K562 (cell line): Measurements from ENCODE around the gene KCNH2. TPM values are rescaled to one million over a fixed set of nuclear protein-coding genes. Genes with fewer than 3 reads are reported as not detected.
A peak's percentile ranks its signal among the peaks of the same experiment; 100 is the strongest.

Experiments used
- ARID1B ChIP-seq: fragments of 450-650 bp; IDR thresholded peaks from 2 replicates; pipeline ENCODE4 v1.6.1; 2016; ENCODE audit warnings: antibody characterized with exemption, mild to moderate bottlenecking, inconsistent platforms
- BDP1 ChIP-seq: IDR thresholded peaks from 3 replicates; pipeline ENCODE4 v1.6.1; 2011; ENCODE audit not compliant: insufficient read length, insufficient read depth
- CCNT2 ChIP-seq: IDR thresholded peaks from 2 replicates; pipeline ENCODE4 v1.6.1; 2011; ENCODE audit warnings: borderline replicate concordance, low read depth, mild to moderate bottlenecking, moderate library complexity, mixed read lengths, low read length; ENCODE audit not compliant: insufficient read length; ENCODE audit errors: extremely low read depth
- HCFC1 ChIP-seq: IDR thresholded peaks from 2 replicates; pipeline ENCODE4 v1.6.1; 2012; ENCODE audit warnings: low read depth, low read length, improper control_type of control experiment
- HDAC1 ChIP-seq, 2 experiments: fragments of 450-650 bp; IDR thresholded peaks; 2 replicates each; pipeline ENCODE4 v1.6.1; 2016 to 2017; ENCODE audit warnings: inconsistent platforms in 1 of 2, mild to moderate bottlenecking in 1 of 2, moderate library complexity in 1 of 2
- HNRNPLL ChIP-seq: fragments of 200-400 bp; formaldehyde crosslinking; IDR thresholded peaks from 2 replicates; pipeline ENCODE4 v1.6.1; 2017; ENCODE audit warnings: low read length, low read depth, mild to moderate bottlenecking; ENCODE audit not compliant: poor library complexity, severe bottlenecking
- HNRNPUL1 ChIP-seq: fragments of 200-400 bp; formaldehyde crosslinking; IDR thresholded peaks from 2 replicates; pipeline ENCODE4 v1.6.1; 2017; ENCODE audit warnings: low read length
- ILF3 ChIP-seq: fragments of 450-650 bp; IDR thresholded peaks from 2 replicates; pipeline ENCODE4 v1.6.1; 2018; ENCODE audit warnings: antibody characterized with exemption, mild to moderate bottlenecking, moderate library complexity, borderline replicate concordance
- ILK ChIP-seq: fragments of 450-650 bp; IDR thresholded peaks from 2 replicates; pipeline ENCODE4 v1.6.1; 2016; ENCODE audit warnings: missing genetic modification characterization, low read depth, mild to moderate bottlenecking, missing compliant biosample characterization, moderate library complexity, borderline replicate concordance
- JUND ChIP-seq, 2 experiments: IDR thresholded peaks; 2 replicates in 1 of 2; 3 replicates in 1 of 2; pipeline ENCODE4 v1.6.1; 2011; ENCODE audit warnings: borderline replicate concordance in 2 of 2, low read depth in 2 of 2, low read length in 2 of 2, improper control_type of control experiment in 1 of 2, missing biosample characterization in 1 of 2, missing genetic modification characterization in 1 of 2, missing genetic modification reagents in 1 of 2
- KHSRP ChIP-seq: fragments of 450-650 bp; IDR thresholded peaks from 2 replicates; pipeline ENCODE4 v1.6.1; 2017
- MAFF ChIP-seq: IDR thresholded peaks from 2 replicates; pipeline ENCODE4 v1.6.1; 2012; ENCODE audit warnings: low read length, improper control_type of control experiment
- NFIC ChIP-seq: fragments of 450-650 bp; IDR thresholded peaks from 2 replicates; pipeline ENCODE4 v1.6.1; 2017; ENCODE audit warnings: mild to moderate bottlenecking, inconsistent platforms
- NRF1 ChIP-seq, 2 experiments: fragments of 450-650 bp; IDR thresholded peaks in 1 of 2; conservative IDR thresholded peaks in 1 of 2; 2 replicates each; pipeline ENCODE4 v1.6.1; 2014; ENCODE audit warnings: mild to moderate bottlenecking in 2 of 2
- SMAD1 ChIP-seq: fragments of 150-350 bp; IDR thresholded peaks from 2 replicates; pipeline ENCODE4 v1.6.1; 2014; ENCODE audit warnings: low read length, low read depth; ENCODE audit not compliant: partially characterized antibody
- SMARCE1 ChIP-seq: fragments of 450-650 bp; IDR thresholded peaks from 2 replicates; pipeline ENCODE4 v1.7.1; 2016; ENCODE audit warnings: mild to moderate bottlenecking
- SPI1 ChIP-seq: IDR thresholded peaks from 2 replicates; pipeline ENCODE4 v1.6.1; 2011; ENCODE audit warnings: low read depth, low read length, control low read depth, borderline replicate concordance
- TAL1 ChIP-seq: fragments of 450-650 bp; IDR thresholded peaks from 2 replicates; pipeline ENCODE4 v1.6.1; 2016; ENCODE audit warnings: mild to moderate bottlenecking
- ZNF212 ChIP-seq: fragments of 450-650 bp; formaldehyde crosslinking; IDR thresholded peaks from 2 replicates; pipeline ENCODE4 v1.4.0; 2020; ENCODE audit warnings: mild to moderate bottlenecking
- ZNF316 ChIP-seq: fragments of 450-650 bp; IDR thresholded peaks from 2 replicates; pipeline ENCODE4 v1.6.1; 2016
- ZNF408 ChIP-seq: fragments of 250-450 bp; sonication (Bioruptor Pico); IDR thresholded peaks from 2 replicates; pipeline ENCODE4 v1.4.0; 2020; ENCODE audit warnings: low read depth, mild to moderate bottlenecking, moderate library complexity
- ZNF583 ChIP-seq: fragments of 250-450 bp; sonication (Bioruptor Pico); IDR thresholded peaks from 2 replicates; pipeline ENCODE4 v1.4.0; 2020
- polyA plus RNA-seq, 8 experiments: library from polyadenylated mRNA; depleted of rRNA in 4 of 8; stranded (reverse) in 5 of 8; unstranded in 3 of 8; fragments of >200 nt; fragmentation: Nextera tagmentation in 2 of 8; fragmentation: Illumina TruSeq in 1 of 8; extraction: Ambion mirVana in 2 of 8; extraction: Trizol in 1 of 8; gene quantifications; 2 replicates each; pipeline versions ENCODE4 v1.2.1 to v1.2.3, GENCODE V29; 2011 to 2014; ENCODE audit warnings: inconsistent platforms in 1 of 8, missing spikeins in 1 of 8
- total RNA-seq, 7 experiments: library from RNA; depleted of rRNA in 6 of 7; stranded (reverse); fragments of >200 nt in 6 of 7; fragmentation: Illumina TruSeq in 2 of 7; extraction: Trizol in 2 of 7; gene quantifications; 2 replicates each; pipeline versions ENCODE4 v1.2.1 to v1.2.3, GENCODE V29; 2011 to 2021; ENCODE audit warnings: low replicate concordance in 1 of 7
- TF ChIP-seq, protein P1 (sequence below): fragments of 450-650 bp; IDR thresholded peaks from 2 replicates; pipeline ENCODE4 v1.6.1; 2016
- TF ChIP-seq, protein P2 (sequence below): sonication (generic); formaldehyde crosslinking; IDR thresholded peaks from 2 replicates; pipeline ENCODE4 v1.8.0; 2023; ENCODE audit warnings: missing genetic modification reagents, mild to moderate bottlenecking, borderline replicate concordance

KCNH2 gene
- total and polyA plus RNA-seq, 9 of the 15 experiments (the other 6 are each of a cell fraction or from before 2014, with no cell fraction given) = 18.1 to 368 (median 218) TPM

DNA sequence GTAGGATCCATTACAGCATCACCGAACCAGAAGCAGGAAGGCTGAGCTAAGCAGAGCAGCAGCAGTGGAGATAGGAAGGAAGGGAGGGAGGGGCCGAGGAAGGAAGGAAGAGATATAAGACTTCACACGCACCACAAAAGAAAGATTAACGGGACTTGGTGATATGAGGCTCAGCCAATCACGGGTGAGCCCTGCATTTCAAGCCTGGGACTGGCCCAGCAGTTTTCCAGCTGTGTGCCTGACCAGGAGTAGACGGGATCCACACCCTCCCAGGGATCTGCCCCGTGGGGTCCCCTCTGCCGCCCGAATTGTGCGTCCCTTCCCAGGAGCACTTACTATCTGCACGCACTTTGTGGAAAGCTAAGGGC, 30.0 kb upstream of the KCNH2 start (continued):
- TF ChIP-seq HNRNPLL (peak; percentile 53), ARID1B (peak; percentile 92), HDAC1 (IDR thresholded peaks at IDR 0.05) (peak in 1 of 2 experiments; percentile 52; a peak in 2 of 4 replicates), HNRNPUL1 (no peak), ZNF316 (peak; percentile 24; the same call in 1 of the 2 replicates), HCFC1 (no peak), ILK (no peak), SMAD1 (peak; percentile 69), CCNT2 (peak; percentile 47), JUND (IDR thresholded peaks at IDR 0.05; ENCODE audit: borderline replicate concordance, low read depth, low read length) (0 out of 2 replicates have a peak, but pooled peaks have one; percentile 46), JUND (tag; IDR thresholded peaks at IDR 0.05; ENCODE audit: borderline replicate concordance, low read depth, low read length) (peak; percentile 41; the same call in 2 of the 3 replicates), SPI1 (peak; percentile 81; the same call in 1 of the 2 replicates), NRF1 (conservative IDR thresholded peaks at IDR 0.05 in 1 of 2, IDR thresholded peaks at IDR 0.05 in 1 of 2) (peak; percentile 52 to 64), NFIC (peak; percentile 64), SMARCE1 (peak; percentile 79; the same call in 1 of the 2 replicates), BDP1 (no peak), MAFF (peak; percentile 54; the same call in 1 of the 2 replicates), ZNF583 (no peak; the same call in 1 of the 2 replicates), ZNF408 (CRISPR knock-in tag) (0 out of 2 replicates have a peak, but pooled peaks have one; percentile 44), KHSRP (no peak), ILF3 (no peak), ZNF212 (CRISPR knock-in tag) (0 out of 2 replicates have a peak, but pooled peaks have one; percentile 61), TAL1 (peak; percentile 85)
- TF ChIP-seq, protein P1, sequence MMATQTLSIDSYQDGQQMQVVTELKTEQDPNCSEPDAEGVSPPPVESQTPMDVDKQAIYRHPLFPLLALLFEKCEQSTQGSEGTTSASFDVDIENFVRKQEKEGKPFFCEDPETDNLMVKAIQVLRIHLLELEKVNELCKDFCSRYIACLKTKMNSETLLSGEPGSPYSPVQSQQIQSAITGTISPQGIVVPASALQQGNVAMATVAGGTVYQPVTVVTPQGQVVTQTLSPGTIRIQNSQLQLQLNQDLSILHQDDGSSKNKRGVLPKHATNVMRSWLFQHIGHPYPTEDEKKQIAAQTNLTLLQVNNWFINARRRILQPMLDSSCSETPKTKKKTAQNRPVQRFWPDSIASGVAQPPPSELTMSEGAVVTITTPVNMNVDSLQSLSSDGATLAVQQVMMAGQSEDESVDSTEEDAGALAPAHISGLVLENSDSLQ = peak; percentile 85
- TF ChIP-seq, protein P2, sequence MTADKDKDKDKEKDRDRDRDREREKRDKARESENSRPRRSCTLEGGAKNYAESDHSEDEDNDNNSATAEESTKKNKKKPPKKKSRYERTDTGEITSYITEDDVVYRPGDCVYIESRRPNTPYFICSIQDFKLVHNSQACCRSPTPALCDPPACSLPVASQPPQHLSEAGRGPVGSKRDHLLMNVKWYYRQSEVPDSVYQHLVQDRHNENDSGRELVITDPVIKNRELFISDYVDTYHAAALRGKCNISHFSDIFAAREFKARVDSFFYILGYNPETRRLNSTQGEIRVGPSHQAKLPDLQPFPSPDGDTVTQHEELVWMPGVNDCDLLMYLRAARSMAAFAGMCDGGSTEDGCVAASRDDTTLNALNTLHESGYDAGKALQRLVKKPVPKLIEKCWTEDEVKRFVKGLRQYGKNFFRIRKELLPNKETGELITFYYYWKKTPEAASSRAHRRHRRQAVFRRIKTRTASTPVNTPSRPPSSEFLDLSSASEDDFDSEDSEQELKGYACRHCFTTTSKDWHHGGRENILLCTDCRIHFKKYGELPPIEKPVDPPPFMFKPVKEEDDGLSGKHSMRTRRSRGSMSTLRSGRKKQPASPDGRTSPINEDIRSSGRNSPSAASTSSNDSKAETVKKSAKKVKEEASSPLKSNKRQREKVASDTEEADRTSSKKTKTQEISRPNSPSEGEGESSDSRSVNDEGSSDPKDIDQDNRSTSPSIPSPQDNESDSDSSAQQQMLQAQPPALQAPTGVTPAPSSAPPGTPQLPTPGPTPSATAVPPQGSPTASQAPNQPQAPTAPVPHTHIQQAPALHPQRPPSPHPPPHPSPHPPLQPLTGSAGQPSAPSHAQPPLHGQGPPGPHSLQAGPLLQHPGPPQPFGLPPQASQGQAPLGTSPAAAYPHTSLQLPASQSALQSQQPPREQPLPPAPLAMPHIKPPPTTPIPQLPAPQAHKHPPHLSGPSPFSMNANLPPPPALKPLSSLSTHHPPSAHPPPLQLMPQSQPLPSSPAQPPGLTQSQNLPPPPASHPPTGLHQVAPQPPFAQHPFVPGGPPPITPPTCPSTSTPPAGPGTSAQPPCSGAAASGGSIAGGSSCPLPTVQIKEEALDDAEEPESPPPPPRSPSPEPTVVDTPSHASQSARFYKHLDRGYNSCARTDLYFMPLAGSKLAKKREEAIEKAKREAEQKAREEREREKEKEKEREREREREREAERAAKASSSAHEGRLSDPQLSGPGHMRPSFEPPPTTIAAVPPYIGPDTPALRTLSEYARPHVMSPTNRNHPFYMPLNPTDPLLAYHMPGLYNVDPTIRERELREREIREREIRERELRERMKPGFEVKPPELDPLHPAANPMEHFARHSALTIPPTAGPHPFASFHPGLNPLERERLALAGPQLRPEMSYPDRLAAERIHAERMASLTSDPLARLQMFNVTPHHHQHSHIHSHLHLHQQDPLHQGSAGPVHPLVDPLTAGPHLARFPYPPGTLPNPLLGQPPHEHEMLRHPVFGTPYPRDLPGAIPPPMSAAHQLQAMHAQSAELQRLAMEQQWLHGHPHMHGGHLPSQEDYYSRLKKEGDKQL = no peak
